Ramos (cell line): ENCODE measurements around the gene RAC2.

Source experiments
- in situ Hi-C: fragments of 300-500 bp; cut with MboI; formaldehyde crosslinking; loops from one replicate; pipeline ENCODE4 v1.14.3; 2022; ENCODE audit warnings: low sequenced_read_pairs; ENCODE audit not compliant: unreplicated experiment

RAC2 gene

DNA sequence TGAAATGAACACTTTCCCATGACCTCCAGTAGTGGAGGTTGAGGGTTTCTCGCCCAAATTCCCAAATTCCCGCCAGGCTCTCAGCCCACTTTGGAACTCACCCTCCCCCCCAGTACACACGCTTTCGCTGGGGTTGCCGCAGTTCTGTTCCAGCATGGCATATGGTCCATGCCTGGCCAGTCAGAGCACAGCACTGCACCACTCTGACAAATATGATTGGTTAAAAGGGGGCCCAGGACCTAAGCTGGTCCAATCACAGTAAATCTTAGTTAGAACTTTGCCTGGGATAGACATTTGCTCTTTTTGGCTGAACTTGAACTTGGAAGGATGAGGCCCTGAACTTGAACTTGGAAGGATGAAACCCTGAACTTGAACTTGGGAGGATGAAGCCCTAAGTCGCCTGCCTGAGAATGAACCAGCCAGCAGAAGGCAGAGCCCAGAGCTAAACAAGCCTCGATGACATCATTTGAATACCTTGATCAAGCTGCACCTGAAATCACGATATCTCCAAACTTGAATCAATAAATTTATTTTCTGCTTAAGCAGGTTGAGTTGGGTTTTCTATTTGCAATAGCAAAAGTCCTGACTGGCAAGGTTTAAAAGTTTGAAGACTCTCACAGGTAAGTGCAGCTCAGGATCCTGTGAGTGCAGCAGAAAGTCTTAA is 19.2 kb downstream of the RAC2 start:
- in situ Hi-C loops: no loop called here

- in situ Hi-C loops: no loop called here
Observed at GRCh38 chr22:37223965-37224551, 20.0 kb downstream of the RAC2 start.

DNA sequence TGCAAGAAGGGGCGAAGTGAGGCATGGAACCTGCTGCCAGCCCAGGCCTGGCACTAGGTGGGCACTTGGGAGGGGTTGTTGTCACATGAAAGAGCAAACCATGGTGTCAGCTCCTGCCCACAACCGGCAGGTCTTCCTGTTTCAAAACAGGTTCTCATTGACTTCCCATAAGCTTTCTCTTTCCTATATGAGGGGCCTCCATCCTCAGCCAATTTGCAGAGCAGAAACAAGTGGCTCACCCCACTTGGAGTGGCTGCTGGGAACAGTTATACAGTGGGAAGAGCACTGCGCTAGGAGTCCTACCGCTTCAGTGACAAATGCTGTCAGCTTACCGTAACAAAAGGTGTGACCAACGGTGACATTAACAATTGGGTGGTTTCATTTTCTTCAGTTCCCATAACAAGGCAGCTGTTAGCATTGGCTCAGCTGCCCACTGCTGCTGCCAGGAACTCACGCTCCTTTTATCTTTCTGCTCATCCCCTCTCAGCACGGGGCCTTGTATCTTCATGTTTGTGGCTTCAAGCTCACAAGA is 21.6 kb downstream of the RAC2 start:
- in situ Hi-C loops: no loop called here

GRCh38 chr22:37221424-37222333 is 22.4 kb downstream of the RAC2 start:
- in situ Hi-C loops: no loop called here

- in situ Hi-C loops: no loop called here
Observed at GRCh38 chr22:37220543-37220981, 23.5 kb downstream of the RAC2 start.

DNA sequence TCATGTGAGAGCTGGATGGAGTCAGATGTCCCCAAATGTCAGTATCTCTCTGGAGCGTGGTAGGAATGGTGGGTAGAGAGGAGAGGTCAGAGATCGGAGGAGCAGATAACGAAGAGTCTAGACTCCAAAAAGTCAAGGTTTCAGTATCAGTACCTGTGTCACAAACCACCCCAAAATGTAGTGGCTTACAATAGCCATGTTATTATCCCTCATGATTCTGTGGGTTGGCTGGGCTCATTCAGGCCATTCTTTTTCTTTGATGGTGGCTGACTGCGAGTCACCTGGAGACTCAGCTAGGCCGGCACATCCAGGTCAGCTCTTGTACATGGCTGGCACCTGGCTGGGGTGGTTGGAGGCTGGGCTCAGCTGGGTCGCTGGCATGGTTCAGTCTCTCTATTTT is 24.5 kb downstream of the RAC2 start:
- in situ Hi-C loops: no loop called here

DNA sequence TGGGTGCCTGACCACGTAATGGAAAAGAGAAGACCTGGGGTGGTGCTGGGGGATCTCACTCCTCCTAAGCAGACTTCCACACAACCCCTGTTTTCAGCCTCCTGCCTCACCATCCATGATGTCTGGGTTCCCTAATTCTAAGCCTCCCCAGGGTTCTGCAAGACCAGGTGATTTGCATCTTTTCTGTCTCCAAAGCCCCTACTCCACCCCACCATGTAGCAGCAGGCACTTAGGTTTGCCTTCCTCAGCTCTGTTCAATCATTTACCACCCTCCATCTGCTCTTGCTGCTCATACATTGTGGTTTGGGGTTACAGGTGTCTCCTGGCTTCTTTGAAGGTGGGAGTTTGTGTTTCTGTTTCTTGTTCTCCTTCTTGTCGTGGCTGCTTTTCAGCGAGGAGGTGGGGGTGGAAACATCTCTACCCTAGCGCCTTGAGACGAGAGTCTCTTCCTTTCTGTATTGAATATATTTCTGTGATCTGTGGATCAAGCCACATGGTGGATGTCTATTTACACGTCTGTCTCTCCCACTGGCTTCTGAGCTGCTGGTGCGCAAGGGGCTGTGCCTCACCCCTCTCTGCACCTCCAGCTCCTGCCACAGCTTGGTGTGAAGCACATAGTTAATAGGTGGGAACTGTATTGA is 25.2 kb downstream of the RAC2 start:
- in situ Hi-C loops: no loop called here

GRCh38 chr22:37218399-37218770 is 25.7 kb downstream of the RAC2 start:
- in situ Hi-C loops: no loop called here

GRCh38 chr22:37215890-37216289 is 28.2 kb downstream of the RAC2 start:
- in situ Hi-C loops: no loop called here

DNA sequence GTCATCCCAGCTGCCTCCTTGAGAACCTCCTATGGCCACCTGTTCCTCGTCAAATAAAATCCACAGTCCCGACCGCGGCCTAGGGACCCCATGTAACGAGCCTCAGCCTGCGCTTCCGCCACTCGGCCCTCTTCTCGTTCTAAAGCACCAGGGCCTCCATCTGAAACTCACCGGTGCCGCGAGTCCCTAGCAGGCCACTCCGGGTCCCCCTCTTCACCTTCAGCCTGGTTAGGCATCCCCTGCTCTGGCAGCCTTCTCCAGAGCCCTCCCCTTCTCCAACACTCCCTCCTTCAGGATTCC is 29.4 kb downstream of the RAC2 start:
- in situ Hi-C loops: no loop called here

DNA sequence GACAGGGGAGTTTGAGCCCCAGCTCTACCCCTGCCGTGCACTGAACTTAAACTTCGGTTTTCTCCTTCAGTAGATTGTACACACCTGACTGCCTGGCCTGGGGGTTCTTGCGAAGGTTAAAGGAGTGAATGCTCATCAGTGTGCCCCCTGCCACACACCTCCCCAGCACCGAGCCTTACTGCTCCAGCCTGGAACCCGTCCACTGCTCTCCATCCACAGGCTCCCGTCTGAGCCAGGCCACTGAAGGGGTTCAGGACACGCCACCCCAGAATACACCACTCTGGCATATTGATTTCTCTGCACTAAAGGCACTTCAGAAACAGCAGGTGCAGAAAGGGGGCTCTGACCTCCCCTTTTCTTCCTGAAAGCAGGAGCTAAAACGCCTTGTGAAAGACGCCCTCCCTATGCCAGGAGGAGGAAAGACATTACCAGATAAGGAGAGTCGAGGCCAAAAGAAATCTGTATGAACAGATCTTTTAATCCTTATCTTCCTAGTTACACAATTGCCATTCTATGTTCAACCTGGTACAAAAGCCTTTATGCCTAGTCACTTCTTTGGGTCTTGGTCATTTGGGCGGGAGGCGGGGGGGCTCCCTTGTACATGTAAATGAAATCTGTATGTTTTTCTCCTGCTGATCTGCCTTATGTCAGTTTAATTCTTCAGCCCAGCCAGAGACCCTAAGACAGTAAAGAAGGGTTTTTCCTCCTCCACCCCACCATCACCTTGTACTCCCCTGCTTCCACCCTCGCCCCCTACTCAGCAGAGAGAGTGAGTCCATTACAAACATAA is 29.9 kb downstream of the RAC2 start:
- in situ Hi-C loops: no loop called here

GRCh38 chr22:37213218-37213855 is 30.7 kb downstream of the RAC2 start:
- in situ Hi-C loops: no loop called here

DNA sequence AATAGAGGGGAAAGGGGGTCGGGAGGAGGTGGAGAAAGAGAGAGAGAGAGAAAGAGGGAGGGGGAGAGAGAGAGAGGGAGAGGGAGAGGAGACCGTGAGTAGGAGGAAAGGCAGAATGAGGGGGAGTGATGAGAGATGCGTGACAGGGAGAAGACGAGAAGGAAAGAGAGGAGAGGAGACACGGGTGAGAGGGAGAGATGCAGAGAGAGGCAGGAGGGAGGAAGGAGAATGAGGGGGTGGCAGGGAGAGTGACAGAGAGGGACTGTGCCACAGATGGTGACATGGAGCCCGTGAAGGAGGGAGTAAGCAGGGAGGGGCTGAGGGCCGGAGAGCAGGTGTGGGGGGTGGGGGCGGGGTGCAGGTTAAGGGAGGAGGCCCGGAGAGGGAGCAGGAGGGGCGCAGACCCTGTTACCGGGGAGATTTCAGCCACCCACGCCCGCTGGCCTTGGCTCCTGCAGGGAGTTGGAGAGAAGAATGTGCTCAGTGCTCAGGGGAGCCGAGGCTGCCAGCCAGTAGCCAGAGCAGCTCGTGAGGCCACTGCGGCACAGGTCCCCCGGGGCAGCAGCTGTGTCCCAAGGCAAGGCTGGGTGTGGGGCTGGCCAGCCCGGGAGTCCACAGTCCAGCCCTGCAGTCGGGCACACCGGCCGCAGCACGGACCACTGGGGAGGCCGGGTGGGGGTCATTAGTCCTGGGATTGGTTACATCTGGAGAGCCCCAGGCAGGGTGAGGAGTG is 31.7 kb downstream of the RAC2 start, which contains the start of gene SSTR3:
Gene SSTR3, minus strand, starts transcription at position 304 of the 733 bp plus-strand sequence. CDS start 4,674 bp downstream, outside the sequence.
- in situ Hi-C loops: no loop called here

- in situ Hi-C loops: no loop called here
Observed at GRCh38 chr22:37211866-37212173, 32.2 kb downstream of the RAC2 start.

DNA sequence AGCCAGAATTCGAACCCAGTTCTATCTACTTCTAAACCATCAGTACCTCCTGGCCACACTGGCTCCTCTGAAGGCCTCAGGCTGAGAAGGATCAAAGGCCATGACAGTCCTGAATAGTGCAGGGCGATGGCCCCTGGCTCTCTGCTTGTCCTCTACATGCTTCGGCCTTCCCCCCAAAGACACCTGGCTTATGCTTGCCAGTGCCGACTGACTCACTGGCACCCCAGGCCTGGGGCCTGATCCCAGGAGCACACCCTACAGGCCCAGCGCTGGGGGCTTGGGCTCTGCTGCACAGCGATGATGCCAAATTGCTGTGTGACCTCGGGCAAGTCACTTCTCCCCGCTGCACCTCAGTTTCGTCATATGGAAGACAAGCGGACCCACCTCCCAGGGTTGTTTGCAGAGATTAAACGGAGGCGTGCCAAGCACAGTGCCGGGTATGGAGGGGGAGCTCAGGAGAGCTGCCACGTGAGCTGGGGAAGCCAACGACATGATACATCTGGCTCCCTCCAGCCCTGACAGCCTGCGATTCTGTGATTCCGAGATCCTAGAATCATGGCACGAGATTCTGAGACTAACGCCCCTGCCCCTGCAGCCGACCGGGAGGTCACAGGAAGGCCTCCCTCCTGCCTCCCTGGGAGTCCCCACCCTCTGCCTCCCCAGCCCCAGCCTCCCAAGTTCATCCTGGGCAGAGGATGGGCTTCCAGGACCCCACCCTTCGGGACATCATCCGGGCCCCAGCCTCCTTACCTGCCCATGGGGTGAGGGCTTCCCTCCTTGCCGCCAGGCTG is 32.8 kb downstream of the RAC2 start:
- in situ Hi-C loops: no loop called here

- in situ Hi-C loops: no loop called here
Observed at GRCh38 chr22:37210041-37210803, 33.8 kb downstream of the RAC2 start.

DNA sequence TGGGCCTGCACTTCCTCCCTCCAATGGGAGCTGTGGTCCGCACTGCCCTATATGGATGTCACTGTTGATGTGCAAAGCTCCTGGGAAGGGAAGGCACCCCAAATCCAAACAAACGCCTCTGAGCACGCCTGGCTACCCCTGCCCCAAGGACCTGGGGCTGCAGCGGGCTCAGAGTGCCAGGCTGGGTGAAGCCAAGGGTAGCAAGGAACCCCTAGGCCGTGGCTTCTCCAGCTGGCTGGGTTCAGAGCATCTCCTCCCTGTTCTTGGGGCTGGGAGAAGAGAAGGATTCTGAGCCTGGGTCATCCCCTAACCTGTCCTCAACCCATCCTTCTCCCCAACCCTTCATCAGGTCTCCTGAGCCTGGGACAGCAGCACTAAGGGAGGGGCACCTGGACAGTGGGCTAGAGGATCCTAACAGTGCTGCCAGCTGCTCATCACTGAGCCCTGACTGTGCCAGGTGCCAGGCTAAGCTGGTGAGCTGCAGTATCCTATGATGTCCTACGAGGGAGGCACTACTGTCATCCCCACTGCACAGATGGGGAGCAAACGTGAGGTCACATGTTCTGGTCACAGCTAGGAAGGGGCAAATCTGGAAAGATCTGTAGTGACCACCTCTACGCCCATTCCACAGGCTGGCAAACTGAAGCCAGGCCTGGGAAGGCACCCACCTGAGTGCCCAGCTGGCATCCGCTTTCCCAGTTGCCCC is 34.8 kb downstream of the RAC2 start:
- in situ Hi-C loops: no loop called here
